Stimulated activated naive CD8-positive, alpha-beta T cell treated with anti-CD3 and anti-CD28 coated beads, Interleukin-15, Interleukin-2, amounts not matched to agents 100 ng/mL and 50 ng/mL, for 24 hours (primary cell): Measurements from ENCODE around the gene HDAC8.

Source experiments
- H3K27ac Mint-ChIP-seq: one replicate; pipeline ENCODE4 v1.8.0; 2021; ENCODE audit warnings: mild to moderate bottlenecking, mixed read lengths
- H3K27me3 Mint-ChIP-seq: one replicate; pipeline ENCODE4 v1.8.0; 2021; ENCODE audit warnings: mixed read lengths
- H3K36me3 Mint-ChIP-seq: one replicate; pipeline ENCODE4 v1.8.0; 2021; ENCODE audit warnings: low read depth, mixed read lengths
- H3K4me1 Mint-ChIP-seq: one replicate; pipeline ENCODE4 v1.8.0; 2021; ENCODE audit warnings: low read depth, mixed read lengths
- H3K4me3 Mint-ChIP-seq: one replicate; pipeline ENCODE4 v1.8.0; 2021; ENCODE audit warnings: mild to moderate bottlenecking, mixed read lengths
- H3K9me3 Mint-ChIP-seq: one replicate; pipeline ENCODE4 v1.8.0; 2021; ENCODE audit warnings: mixed read lengths

Gene HDAC8

DNA sequence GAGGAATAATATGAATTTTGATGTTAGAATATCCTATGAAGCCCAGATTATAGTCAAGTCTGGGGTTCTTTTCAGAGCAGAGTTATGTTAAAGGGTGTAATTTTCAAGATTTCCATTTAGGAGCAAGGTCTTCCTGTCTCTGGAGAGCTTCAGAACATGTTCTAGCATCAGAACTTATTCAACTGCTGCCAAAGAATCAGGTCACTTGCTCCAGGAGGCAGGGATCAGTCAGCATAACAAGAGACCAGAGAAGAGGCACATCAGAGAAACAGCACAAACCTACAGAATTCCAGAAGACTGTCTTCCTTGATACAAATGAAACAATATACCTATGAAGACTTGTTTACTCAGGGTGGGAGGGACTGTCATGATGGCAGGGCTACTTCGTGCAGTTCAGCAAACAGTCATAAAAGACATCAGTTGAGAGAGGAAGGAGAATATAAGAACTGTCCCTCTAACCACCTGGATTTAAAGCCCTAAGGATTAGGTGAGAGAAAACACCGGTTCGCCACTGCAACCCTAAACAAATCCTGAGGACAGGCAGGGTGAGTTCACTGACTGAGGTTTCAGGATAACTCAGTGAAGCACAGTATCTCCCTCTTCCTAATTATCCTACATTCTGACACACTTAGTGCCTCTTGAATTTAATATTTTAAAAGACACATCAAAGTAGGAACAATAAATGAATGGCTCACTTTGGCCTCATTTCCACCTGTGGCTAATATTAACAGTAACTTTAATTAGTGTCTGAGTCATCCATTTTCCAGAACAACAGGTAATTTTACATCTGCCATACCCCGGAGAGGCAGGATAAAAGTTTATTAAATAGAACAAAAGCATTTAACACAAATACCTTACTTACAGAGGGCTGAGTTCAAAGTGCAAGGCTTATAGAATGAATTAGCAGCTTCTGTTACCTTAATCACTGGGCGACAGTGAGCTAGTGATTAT lies 93.0 kb downstream of the HDAC8 start:
- Mint-ChIP-seq H3K27ac (no peak overlapping the region), H3K9me3 (no peaks in the 10 kb centered on the region), H3K27me3 (no peaks in the 10 kb centered on the region), H3K4me3 (no peak overlapping the region), H3K36me3 (peaks cover 12% of the 10 kb centered on the region), H3K4me1 (no peaks in the 10 kb centered on the region)

DNA sequence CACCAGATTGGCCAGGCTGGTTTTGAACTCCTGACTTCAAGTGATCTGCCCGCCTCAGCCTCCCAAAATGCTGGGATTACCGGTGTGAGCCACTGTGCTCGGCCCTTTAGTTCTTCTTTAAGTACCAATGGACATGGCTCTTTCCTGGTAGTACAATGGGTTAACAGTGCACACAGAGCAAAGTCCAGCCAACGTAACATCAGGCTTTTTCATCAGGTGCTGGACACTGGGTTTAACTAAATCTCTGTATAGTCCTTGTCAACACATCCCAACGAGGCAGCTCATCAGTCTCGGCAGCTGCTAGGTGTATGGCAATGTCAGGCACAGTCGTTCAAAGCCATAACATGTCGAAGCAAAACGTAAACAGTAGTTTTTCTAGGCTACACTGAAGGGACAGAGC lies 93.8 kb downstream of the HDAC8 start:
- no peaks in the 10 kb centered on the region for H3K9me3 Mint-ChIP-seq
- H3K36me3 Mint-ChIP-seq, result peaks cover 14% of the 10 kb centered on the region
- H3K4me1 Mint-ChIP-seq, result no peaks in the 10 kb centered on the region
- no peak overlapping the region for H3K4me3 Mint-ChIP-seq
- H3K27me3 Mint-ChIP-seq, result no peaks in the 10 kb centered on the region
- no peak overlapping the region for H3K27ac Mint-ChIP-seq

DNA sequence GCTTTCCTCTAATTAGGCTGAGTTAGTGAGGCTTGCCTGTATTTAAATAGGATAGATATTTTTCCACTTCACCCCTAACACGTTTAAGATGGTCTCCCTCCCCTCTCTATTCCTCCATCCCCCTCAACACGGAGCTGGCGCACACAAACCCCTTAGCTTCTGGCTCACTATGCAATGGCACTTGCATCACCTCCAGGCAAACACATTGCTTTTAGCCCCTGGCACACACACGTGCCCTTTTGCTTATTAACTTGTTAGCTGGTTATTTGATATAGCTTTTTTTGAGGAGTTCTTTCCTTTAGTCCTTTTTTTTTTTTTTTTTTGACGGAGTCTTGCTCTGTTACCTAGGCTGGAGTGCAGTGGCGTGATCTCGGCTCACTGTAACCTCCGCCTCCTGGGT lies 94.3 kb downstream of the HDAC8 start:
- Mint-ChIP-seq H3K9me3 (no peaks in the 10 kb centered on the region), H3K27ac (no peak overlapping the region), H3K27me3 (no peaks in the 10 kb centered on the region), H3K4me3 (no peak overlapping the region), H3K4me1 (no peaks in the 10 kb centered on the region), H3K36me3 (peaks cover 16% of the 10 kb centered on the region)

DNA sequence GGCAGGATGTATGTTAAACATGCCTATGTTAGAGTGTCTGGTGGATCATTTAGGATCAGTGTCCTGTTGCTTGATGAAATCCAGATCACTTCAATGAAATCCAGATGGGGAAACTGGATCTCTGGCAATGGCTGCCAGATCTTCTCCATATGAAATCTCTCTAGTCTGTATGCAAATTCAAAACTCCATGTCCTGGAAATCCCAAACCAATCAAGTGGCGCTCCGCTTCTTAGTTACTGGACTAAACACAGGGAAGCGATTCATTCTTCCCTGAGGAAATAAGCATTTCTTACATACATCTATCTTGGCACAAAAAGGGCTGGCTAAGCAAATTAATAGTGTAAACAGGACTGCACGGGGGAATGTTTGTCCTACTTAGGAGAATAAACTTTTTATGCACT lies 94.9 kb downstream of the HDAC8 start:
- no peaks in the 10 kb centered on the region for H3K9me3 Mint-ChIP-seq
- no peak overlapping the region for H3K4me3 Mint-ChIP-seq
- peaks cover 16% of the 10 kb centered on the region for H3K36me3 Mint-ChIP-seq
- no peaks in the 10 kb centered on the region for H3K4me1 Mint-ChIP-seq
- no peaks in the 10 kb centered on the region for H3K27me3 Mint-ChIP-seq
- no peak overlapping the region for H3K27ac Mint-ChIP-seq

DNA sequence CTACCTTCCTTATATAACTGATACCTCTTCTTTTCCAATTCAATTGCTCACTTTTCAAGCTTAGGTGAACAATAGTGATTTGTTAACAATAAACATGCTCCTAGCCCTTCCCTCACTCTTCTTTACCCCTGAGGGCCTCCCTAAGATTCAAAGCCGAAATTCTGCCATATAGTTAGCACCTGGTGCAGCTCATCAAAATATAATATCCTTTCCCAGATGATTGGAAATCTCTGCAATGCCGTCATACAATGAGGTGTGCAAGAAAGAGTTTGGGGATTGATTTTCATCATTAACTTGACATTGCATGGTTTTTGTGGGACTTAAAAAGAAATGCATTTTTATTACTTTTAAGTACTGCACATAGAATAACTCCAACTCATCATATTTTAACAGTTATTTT lies 95.3 kb downstream of the HDAC8 start:
- H3K27me3 Mint-ChIP-seq, result no peaks in the 10 kb centered on the region
- no peaks in the 10 kb centered on the region for H3K4me1 Mint-ChIP-seq
- no peaks in the 10 kb centered on the region for H3K9me3 Mint-ChIP-seq
- H3K4me3 Mint-ChIP-seq, result no peak overlapping the region
- peaks cover 20% of the 10 kb centered on the region for H3K36me3 Mint-ChIP-seq
- no peak overlapping the region for H3K27ac Mint-ChIP-seq

DNA sequence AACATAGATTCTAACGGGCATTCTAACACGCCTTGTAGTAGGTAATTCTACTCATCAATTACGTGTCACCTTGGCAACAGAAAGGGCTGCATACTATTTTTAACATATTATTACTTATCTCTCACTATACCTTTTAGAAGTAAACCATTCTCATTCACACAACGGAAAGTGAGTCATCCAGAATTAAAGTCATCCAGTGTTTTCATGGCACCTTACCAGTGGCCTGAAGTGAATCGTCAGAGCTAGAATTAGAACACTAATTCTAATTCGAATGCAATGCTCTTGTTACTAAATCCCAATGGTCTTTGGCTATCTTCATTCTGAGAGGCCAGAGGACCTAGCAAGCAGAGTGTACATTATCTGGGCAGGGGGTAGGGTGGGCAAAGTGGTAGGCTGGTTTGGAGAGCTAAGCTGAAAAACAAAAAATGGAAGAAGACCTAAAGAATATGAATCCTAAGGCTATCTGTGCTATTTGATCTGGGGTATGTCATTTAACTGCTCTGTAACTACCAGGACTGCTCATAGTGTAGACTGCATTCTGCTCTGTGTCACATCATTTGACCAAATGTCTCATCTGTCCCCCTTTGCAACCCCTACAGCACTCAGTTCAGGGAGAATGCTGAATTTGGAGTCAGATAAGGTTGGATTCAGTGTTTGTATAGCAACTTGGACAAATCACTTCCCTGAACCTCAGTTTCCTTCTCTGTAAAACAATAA lies 96.5 kb downstream of the HDAC8 start:
- H3K36me3 Mint-ChIP-seq, result peaks cover 22% of the 10 kb centered on the region
- no peak overlapping the region for H3K27ac Mint-ChIP-seq
- H3K4me3 Mint-ChIP-seq, result no peak overlapping the region
- H3K27me3 Mint-ChIP-seq, result no peaks in the 10 kb centered on the region
- no peaks in the 10 kb centered on the region for H3K4me1 Mint-ChIP-seq
- H3K9me3 Mint-ChIP-seq, result no peaks in the 10 kb centered on the region

DNA sequence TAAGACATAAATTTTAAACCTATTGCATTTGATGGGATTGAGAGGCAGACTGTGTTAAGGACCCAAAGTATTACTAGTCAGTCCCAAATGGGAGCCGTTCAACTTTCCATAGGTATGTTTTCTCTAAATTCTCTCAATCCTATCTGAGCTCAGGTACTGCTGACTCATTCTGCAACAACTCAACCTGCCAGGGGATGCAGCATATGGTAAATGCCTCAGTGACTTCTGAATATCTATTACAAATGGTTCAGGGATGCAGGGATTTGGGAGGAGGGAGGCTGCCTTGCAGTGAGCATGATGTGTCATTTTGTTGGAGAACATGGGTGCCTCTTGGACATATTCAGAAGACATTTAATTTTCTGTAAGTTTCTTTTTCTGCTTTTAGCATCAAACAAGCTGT lies 97.3 kb downstream of the HDAC8 start:
- Mint-ChIP-seq H3K9me3 (no peaks in the 10 kb centered on the region), H3K27ac (no peak overlapping the region)

DNA sequence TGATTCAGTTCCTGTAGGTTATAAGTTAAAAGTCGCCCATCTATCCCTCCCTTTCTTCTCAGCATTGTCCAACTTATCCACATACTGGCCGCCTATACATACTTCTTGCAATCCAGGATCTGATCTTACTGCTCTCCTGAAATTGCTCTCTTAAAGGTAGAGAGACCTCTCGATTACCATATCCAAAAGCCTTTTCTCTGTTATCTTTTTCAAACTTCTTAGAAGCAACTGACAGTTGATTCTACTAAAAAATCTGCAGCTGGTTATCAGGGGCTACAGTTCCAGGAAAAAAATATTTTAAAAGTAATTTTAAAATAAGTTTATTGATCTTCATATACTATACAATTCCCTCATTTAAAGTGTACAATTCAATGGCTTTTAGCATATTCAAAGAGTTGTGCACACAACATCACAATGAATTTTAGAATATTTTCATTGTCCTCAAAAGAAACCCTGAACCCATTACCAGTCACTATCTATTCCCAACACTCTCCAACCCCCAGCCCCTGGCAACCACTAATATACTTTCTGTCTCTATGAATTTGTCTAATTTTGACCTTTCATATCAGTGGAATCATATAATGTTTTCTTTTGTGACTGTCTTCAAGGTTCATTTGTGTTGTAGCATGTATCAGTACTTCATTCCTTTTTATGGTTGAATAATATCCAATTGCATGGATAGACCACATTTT lies 102.0 kb downstream of the HDAC8 start:
- no peak overlapping the region for H3K27ac Mint-ChIP-seq
- H3K4me3 Mint-ChIP-seq, result no peak overlapping the region
- no peaks in the 10 kb centered on the region for H3K27me3 Mint-ChIP-seq
- H3K36me3 Mint-ChIP-seq, result peaks cover 33% of the 10 kb centered on the region
- H3K4me1 Mint-ChIP-seq, result no peaks in the 10 kb centered on the region
- H3K9me3 Mint-ChIP-seq, result no peaks in the 10 kb centered on the region

More for the DNA sequence above, 97.3 kb downstream of the HDAC8 start:
- Mint-ChIP-seq H3K4me1 (no peaks in the 10 kb centered on the region), H3K4me3 (no peak overlapping the region), H3K36me3 (peaks cover 23% of the 10 kb centered on the region), H3K27me3 (no peaks in the 10 kb centered on the region)

DNA sequence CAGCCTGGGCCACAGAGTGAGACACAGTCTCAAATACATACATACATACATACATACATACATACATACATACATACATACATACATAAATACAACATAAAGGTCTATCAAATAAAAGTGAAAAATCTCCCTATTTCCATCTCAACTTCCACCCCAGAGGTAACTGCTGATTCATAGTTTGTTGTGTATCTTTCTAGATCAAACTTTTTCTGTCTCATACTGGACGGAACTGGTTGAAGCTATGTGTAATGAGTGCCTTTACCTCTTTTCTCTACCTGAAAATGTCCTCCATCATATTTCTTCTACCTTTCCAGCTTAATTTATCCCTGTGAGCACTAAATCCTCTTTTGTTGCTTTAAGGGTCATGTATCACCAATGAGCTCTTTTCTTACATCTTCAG lies 102.5 kb downstream of the HDAC8 start:
- Mint-ChIP-seq H3K4me3 (no peak overlapping the region), H3K27me3 (no peaks in the 10 kb centered on the region), H3K4me1 (no peaks in the 10 kb centered on the region), H3K9me3 (no peaks in the 10 kb centered on the region), H3K27ac (no peak overlapping the region), H3K36me3 (peaks cover 33% of the 10 kb centered on the region)

DNA sequence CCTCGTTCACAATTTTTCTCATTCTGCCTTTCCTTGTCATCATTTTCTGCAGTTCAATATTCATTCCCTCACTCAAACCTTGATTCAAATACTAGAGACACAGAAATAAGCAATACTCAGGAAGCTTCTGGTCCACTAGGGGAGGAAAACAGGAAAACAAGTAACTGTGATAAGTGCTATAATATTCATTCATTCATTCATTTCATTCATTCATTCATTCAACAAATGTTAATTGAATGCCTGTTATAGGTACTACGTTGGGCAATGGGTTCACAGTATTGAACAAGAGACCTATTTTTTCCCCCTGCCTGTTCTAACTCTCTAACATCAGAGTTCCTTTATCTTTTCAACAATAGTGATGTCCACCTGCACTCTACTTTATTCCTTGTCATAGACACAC lies 104.0 kb downstream of the HDAC8 start:
- no peak overlapping the region for H3K4me3 Mint-ChIP-seq
- H3K4me1 Mint-ChIP-seq, result no peaks in the 10 kb centered on the region
- H3K27me3 Mint-ChIP-seq, result no peaks in the 10 kb centered on the region
- H3K27ac Mint-ChIP-seq, result no peak overlapping the region
- no peaks in the 10 kb centered on the region for H3K9me3 Mint-ChIP-seq
- H3K36me3 Mint-ChIP-seq, result peaks cover 34% of the 10 kb centered on the region

DNA sequence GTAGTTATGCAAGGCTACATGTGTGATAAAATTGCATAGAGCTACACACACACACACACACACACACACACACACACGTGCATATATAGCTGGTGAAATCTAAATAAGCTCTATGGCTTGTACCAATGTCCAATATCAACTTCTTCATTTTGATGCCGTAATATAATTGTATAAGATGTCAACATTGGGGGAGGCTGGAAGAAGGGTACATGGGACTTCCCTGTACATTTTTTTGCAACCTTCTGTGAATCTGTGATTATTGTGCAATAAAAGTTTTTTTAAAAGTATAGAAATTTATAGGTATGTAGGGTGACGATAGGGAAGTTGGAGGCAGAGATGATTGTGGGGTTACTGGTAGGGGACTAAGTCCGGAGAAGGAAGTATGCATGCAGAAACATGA lies 105.5 kb downstream of the HDAC8 start:
- no peak overlapping the region for H3K27ac Mint-ChIP-seq
- H3K4me1 Mint-ChIP-seq, result no peaks in the 10 kb centered on the region
- no peaks in the 10 kb centered on the region for H3K9me3 Mint-ChIP-seq
- peaks cover 27% of the 10 kb centered on the region for H3K36me3 Mint-ChIP-seq
- H3K4me3 Mint-ChIP-seq, result no peak overlapping the region
- H3K27me3 Mint-ChIP-seq, result no peaks in the 10 kb centered on the region

DNA sequence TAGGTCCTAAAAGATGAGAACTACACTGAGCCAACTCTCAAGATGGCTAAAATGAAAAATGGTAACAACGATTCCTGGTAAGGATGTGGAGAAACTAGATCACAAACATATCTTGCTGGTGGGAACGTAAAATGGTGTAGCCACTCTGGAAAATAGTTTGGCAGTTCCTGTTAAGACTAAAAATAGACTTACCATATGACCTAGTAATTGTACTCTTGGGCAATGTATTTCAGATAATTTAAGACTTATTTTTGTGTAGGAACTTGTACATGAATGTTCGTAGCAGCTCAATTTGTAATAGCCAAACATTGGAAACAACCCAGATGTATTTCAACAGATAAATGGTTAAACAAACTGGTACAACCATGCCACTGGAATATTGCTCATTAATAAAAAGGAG lies 106.2 kb downstream of the HDAC8 start:
- Mint-ChIP-seq H3K36me3 (peaks cover 33% of the 10 kb centered on the region), H3K4me1 (no peaks in the 10 kb centered on the region), H3K9me3 (no peaks in the 10 kb centered on the region), H3K4me3 (no peak overlapping the region), H3K27ac (no peak overlapping the region), H3K27me3 (no peaks in the 10 kb centered on the region)

DNA sequence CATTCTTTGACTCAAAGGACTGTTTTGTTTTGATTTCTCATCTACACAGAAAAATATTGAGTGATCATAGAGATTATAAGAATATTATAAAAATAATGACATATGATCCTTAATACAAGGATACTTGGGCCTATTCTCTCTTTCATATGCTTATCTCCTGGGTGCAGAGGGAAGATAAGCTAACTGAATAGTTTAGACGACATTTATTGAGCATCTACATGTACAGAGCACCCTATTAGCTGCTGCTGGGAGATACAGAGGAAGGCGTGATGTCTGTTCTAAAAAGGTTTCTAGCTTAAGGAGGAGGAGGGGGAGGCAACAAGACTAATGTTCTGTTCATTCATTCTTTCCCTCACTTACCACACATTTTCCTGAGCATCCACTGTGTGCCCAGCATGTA lies 106.8 kb downstream of the HDAC8 start:
- Mint-ChIP-seq H3K27me3 (no peaks in the 10 kb centered on the region), H3K4me3 (no peak overlapping the region), H3K9me3 (no peaks in the 10 kb centered on the region), H3K36me3 (peaks cover 33% of the 10 kb centered on the region), H3K4me1 (no peaks in the 10 kb centered on the region), H3K27ac (no peak overlapping the region)

DNA sequence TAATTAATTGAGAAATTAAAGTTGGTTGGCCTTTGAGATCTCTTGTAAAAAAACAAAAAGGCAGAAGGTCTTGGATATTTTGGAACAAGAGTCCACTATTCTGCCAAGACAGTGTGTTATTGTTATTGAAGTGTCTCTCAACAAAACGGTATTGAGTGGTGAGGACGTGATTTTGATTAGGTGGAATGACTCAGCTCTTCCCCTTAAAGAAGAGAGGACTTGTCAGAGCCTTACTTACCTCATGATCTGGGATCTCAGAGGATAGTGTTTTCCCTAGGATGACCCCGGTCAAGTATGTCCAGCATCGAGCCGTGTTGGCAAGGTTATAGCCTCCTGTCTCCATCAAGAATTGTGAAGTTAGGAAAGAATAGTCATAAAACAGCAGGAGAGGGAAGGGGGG lies 110.9 kb downstream of the HDAC8 start:
- no peak overlapping the region for H3K4me3 Mint-ChIP-seq
- no peaks in the 10 kb centered on the region for H3K27me3 Mint-ChIP-seq
- H3K36me3 Mint-ChIP-seq, result peaks cover 22% of the 10 kb centered on the region
- H3K4me1 Mint-ChIP-seq, result no peaks in the 10 kb centered on the region
- H3K27ac Mint-ChIP-seq, result no peak overlapping the region
- H3K9me3 Mint-ChIP-seq, result no peaks in the 10 kb centered on the region

DNA sequence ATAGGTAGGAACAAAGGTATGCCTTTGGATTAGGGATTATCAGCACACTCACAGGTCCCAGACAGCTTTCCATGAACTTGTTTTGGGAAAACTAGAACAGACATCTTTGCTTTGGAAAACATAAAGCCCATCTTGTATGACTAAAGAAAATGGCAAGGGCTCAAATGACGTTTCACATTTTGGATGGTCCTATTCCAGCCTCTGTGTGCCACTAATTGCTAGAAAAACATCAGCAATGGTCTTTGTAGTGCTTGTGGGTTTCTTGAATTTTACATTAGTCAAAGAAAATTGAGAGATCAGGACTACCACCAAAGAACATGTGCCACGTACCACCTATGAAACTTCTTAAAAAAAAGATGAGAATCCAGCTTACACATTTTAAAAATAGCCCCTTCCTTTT lies 111.4 kb downstream of the HDAC8 start:
- no peak overlapping the region for H3K27ac Mint-ChIP-seq
- peaks cover 25% of the 10 kb centered on the region for H3K36me3 Mint-ChIP-seq
- H3K4me3 Mint-ChIP-seq, result no peak overlapping the region
- no peaks in the 10 kb centered on the region for H3K4me1 Mint-ChIP-seq
- H3K9me3 Mint-ChIP-seq, result no peaks in the 10 kb centered on the region
- no peaks in the 10 kb centered on the region for H3K27me3 Mint-ChIP-seq
